Measurements from ENCODE around the gene ARL15.

GRCh38 chr5:53893626-53894025 lies 416.7 kb downstream of the ARL15 start:
- TF ChIP-seq POLR2AphosphoS5 (IDR thresholded peaks at IDR 0.05; ENCODE audit: borderline replicate concordance, low read depth, low read length) (no peak), FOXP2 (optimal IDR thresholded peaks at IDR 0.05; ENCODE audit: control extremely low read depth, extremely low read length, insufficient read depth) (no peak), EZH2 (IDR thresholded peaks at IDR 0.05) (no peak)
